Measurements from ENCODE around the gene ZNF536. TPM values are rescaled to one million over a fixed set of nuclear protein-coding genes. Genes with fewer than 3 reads are reported as not detected.

The ZNF536 gene
- total RNA-seq, 3 donors from 2014 or later, result 1.3 to 7.3 (median 1.3) TPM

DNA sequence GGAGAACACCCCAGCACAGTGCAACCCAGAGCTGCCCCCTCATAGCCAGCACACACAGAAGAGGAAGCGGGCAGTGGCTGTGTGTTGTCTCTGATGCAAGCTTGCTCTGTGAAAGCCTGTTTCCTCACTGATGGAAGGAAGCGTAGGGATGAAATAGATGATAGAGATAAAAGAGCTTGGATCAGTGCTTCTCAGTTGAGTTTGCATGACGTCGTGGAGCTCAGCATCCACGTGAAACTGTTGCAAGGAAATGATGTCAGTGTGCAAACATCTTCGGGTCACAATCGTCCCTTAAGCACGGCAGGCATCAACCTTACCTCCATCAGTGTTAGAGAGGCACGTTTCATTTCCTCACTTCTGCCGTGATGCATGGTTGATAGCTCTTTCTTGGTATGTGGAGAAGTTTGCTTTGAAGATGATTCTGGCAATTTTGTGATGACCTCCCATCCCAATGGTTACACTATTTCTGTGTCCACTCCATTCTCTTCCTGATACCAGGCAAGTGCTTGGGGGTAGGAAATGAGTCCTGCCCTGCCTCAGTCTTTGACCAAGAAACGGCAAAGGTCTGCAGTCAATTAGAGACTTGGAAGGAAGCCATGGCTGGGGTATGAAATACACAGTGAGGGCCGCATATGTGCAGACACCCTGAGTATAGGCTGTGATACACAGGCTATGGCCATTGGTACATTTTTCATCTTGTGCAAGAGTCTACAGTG, 183.0 kb downstream of the ZNF536 start:
- Histone ChIP-seq H3K36me3 (ENCODE audit: low read depth) (no peaks in the 10 kb centered on the region), H3K9me3 (no peaks in the 10 kb centered on the region), H3K4me1 (ENCODE audit: low read depth) (no peaks in the 10 kb centered on the region), H3K4me3 (no peak overlapping the region)
- TF ChIP-seq, protein P1, sequence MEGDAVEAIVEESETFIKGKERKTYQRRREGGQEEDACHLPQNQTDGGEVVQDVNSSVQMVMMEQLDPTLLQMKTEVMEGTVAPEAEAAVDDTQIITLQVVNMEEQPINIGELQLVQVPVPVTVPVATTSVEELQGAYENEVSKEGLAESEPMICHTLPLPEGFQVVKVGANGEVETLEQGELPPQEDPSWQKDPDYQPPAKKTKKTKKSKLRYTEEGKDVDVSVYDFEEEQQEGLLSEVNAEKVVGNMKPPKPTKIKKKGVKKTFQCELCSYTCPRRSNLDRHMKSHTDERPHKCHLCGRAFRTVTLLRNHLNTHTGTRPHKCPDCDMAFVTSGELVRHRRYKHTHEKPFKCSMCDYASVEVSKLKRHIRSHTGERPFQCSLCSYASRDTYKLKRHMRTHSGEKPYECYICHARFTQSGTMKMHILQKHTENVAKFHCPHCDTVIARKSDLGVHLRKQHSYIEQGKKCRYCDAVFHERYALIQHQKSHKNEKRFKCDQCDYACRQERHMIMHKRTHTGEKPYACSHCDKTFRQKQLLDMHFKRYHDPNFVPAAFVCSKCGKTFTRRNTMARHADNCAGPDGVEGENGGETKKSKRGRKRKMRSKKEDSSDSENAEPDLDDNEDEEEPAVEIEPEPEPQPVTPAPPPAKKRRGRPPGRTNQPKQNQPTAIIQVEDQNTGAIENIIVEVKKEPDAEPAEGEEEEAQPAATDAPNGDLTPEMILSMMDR (IDR thresholded peaks at IDR 0.05), result no peak
- ATAC-seq, result no peak
- intact Hi-C loops (cut with DNase I, micrococcal nuclease), result no loop called here
- no peak for DNase-seq

DNA sequence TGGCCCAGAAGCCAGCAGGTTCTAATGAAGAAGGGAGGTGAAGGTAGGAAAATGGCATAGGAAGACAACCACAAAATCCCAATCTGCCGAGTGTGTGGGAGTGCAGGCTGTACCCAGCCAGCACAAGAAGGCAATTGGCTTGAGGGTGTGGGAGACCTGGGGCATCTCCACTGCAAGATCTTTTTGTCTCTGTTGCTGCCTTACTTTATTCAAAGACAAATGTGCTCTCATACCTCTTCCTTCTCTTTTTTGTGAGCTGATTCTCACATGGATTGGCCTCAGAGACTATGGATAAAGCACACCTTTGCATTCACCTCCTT, 183.6 kb downstream of the ZNF536 start:
- DNase-seq, result no peak
- Histone ChIP-seq H3K9me3 (no peaks in the 10 kb centered on the region), H3K4me3 (no peak overlapping the region), H3K4me1 (ENCODE audit: low read depth) (no peaks in the 10 kb centered on the region), H3K36me3 (ENCODE audit: low read depth) (no peaks in the 10 kb centered on the region)
- no peak for ATAC-seq
- TF ChIP-seq, protein P1 (IDR thresholded peaks at IDR 0.05), result no peak
- intact Hi-C loops (cut with DNase I, micrococcal nuclease), result no loop called here

DNA sequence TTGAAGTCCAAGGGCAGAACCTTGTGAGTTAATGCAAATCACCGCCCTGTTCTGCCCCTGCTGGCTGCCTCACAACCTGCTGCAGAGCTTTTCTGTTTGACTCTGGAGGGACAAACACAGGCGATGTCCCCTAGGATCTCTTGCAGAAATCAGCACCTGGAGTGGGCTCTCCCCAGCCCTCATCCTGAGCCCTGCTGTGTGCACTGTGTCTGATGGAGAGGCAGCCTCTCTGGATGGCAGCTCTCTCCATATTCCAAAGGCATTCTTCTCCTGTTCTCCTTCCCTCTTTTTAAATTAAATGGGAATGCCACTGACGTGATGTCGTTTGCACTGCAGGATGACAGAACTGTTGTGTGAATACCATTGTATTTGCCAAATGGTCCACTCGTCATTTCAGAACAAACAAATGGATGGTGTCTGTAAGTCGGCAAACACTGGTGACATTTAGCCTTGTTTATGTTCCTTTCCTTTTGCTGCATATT, 184.1 kb downstream of the ZNF536 start:
- intact Hi-C loops (cut with DNase I, micrococcal nuclease), result no loop called here
- ATAC-seq (no peak), DNase-seq (no peak)
- Histone ChIP-seq H3K4me3 (no peak overlapping the region), H3K4me1 (ENCODE audit: low read depth) (no peaks in the 10 kb centered on the region), H3K9me3 (no peaks in the 10 kb centered on the region), H3K36me3 (ENCODE audit: low read depth) (no peaks in the 10 kb centered on the region)
- TF ChIP-seq, protein P1 (IDR thresholded peaks at IDR 0.05), result no peak

DNA sequence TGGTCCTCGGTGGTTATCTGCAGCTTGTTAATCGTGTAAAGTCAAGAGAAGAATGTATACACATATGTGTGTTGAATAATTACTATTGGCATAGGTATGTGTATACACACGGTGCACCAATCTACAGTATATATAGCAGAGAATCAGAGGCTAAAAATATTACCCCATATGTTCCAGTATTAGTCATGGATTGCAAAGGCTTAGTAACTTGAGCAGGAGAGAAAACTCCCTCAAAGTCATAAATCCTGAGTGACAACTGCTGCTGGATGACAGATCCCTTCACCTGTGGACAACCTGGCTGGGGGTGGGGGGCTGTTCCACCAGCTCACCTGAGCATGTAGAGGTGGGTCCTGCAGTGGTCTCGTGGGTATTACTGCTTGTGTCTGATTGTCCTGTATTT, 185.0 kb downstream of the ZNF536 start:
- ATAC-seq (no peak), DNase-seq (no peak)
- TF ChIP-seq, protein P1 (IDR thresholded peaks at IDR 0.05), result no peak
- Histone ChIP-seq H3K36me3 (ENCODE audit: low read depth) (no peaks in the 10 kb centered on the region), H3K4me1 (ENCODE audit: low read depth) (no peaks in the 10 kb centered on the region), H3K4me3 (no peak overlapping the region), H3K9me3 (no peaks in the 10 kb centered on the region)
- intact Hi-C loops (cut with DNase I, micrococcal nuclease), result no loop called here

DNA sequence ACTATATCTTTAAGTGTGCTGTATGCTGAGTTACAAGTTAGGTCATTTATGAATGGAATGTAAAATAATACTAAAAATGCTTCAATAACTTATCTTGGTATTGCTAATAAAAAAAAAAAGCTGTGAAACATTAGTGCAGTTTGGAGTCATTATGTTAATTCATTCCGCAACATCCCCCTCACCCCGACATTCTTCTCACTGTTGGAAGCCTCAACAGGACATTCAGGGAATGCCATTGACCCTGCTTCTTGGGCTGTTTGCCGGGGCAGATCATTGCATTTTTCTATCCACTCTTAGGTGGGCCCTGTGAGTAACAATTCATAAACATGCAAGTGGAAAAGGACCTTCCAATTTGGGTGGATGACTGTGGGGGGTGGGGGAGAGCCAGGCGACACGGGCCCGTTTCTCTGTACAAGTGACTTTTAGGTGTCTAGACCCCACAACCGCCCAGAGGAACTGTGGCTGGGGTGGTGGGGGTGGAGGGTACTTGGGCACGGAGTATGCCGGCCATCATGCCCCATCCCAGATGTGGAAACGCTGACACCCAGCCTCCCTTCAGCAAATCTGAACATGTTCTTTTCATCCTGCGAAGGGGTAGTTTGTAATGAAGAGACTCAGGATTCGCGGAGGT, 185.9 kb downstream of the ZNF536 start:
- TF ChIP-seq, protein P1 (IDR thresholded peaks at IDR 0.05), result no peak
- H3K36me3 ChIP-seq (ENCODE audit: low read depth), result no peaks in the 10 kb centered on the region
- no peaks in the 10 kb centered on the region for H3K9me3 ChIP-seq
- no peak overlapping the region for H3K4me3 ChIP-seq
- no peak for ATAC-seq
- H3K4me1 ChIP-seq (ENCODE audit: low read depth), result no peaks in the 10 kb centered on the region
- no peak for DNase-seq
- intact Hi-C loops (cut with DNase I, micrococcal nuclease), result no loop called here

Data from mucosa of descending colon (tissue), 3 donors.